Measurements from ENCODE around the gene KDM4C. TPM values are rescaled to one million over a fixed set of nuclear protein-coding genes. Genes with fewer than 3 reads are reported as not detected.

Gene KDM4C
- total RNA-seq, 1 experiment from 2014 or later: 7.1 TPM

- intact Hi-C loops (cut with micrococcal nuclease; ENCODE audit: unreplicated experiment): no loop called here
- Histone ChIP-seq H3K27ac (ENCODE audit: low read length) (no peak overlapping the region), H3K36me3 (ENCODE audit: control insufficient read depth, insufficient read depth, low read length) (no peaks in the 10 kb centered on the region), H3K27me3 (ENCODE audit: control insufficient read depth, insufficient read depth, low read length) (no peaks in the 10 kb centered on the region), H3K4me3 (ENCODE audit: low read depth in 2 of 2, low read length in 2 of 2) (no peak overlapping the region), H3K4me1 (ENCODE audit: control insufficient read depth, insufficient read depth, low read length) (no peaks in the 10 kb centered on the region), H3K9me3 (ENCODE audit: control insufficient read depth, insufficient read depth, low read depth, low read length) (no peaks in the 10 kb centered on the region)
- no peak for DNase-seq (ENCODE audit: low read depth, low spot score)
- in situ Hi-C loops (cut with HindIII; ENCODE audit: low pct_unique_long_range_greater_than_20kb, low sequenced_read_pairs): no loop called here
- no TSS peak for BruUV-seq (replicated peaks)
- ATAC-seq: no peak
- CTCF ChIA-PET: no interaction called here
- TF ChIP-seq TCF7L2 (IDR thresholded peaks at IDR 0.05; ENCODE audit: low read depth, low read length) (no peak), POLR2AphosphoS5 (IDR thresholded peaks at IDR 0.05; ENCODE audit: low read depth, low read length) (no peak), SIN3A (IDR thresholded peaks at IDR 0.05; ENCODE audit: borderline replicate concordance, insufficient read depth, low read depth, low read length) (no peak)
- TF ChIP-seq, protein P1, sequence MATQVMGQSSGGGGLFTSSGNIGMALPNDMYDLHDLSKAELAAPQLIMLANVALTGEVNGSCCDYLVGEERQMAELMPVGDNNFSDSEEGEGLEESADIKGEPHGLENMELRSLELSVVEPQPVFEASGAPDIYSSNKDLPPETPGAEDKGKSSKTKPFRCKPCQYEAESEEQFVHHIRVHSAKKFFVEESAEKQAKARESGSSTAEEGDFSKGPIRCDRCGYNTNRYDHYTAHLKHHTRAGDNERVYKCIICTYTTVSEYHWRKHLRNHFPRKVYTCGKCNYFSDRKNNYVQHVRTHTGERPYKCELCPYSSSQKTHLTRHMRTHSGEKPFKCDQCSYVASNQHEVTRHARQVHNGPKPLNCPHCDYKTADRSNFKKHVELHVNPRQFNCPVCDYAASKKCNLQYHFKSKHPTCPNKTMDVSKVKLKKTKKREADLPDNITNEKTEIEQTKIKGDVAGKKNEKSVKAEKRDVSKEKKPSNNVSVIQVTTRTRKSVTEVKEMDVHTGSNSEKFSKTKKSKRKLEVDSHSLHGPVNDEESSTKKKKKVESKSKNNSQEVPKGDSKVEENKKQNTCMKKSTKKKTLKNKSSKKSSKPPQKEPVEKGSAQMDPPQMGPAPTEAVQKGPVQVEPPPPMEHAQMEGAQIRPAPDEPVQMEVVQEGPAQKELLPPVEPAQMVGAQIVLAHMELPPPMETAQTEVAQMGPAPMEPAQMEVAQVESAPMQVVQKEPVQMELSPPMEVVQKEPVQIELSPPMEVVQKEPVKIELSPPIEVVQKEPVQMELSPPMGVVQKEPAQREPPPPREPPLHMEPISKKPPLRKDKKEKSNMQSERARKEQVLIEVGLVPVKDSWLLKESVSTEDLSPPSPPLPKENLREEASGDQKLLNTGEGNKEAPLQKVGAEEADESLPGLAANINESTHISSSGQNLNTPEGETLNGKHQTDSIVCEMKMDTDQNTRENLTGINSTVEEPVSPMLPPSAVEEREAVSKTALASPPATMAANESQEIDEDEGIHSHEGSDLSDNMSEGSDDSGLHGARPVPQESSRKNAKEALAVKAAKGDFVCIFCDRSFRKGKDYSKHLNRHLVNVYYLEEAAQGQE (IDR thresholded peaks at IDR 0.05; ENCODE audit: insufficient read depth in 1 of 2, low read depth in 2 of 2, low read length in 1 of 2): no peak
- TF ChIP-seq, protein P2, sequence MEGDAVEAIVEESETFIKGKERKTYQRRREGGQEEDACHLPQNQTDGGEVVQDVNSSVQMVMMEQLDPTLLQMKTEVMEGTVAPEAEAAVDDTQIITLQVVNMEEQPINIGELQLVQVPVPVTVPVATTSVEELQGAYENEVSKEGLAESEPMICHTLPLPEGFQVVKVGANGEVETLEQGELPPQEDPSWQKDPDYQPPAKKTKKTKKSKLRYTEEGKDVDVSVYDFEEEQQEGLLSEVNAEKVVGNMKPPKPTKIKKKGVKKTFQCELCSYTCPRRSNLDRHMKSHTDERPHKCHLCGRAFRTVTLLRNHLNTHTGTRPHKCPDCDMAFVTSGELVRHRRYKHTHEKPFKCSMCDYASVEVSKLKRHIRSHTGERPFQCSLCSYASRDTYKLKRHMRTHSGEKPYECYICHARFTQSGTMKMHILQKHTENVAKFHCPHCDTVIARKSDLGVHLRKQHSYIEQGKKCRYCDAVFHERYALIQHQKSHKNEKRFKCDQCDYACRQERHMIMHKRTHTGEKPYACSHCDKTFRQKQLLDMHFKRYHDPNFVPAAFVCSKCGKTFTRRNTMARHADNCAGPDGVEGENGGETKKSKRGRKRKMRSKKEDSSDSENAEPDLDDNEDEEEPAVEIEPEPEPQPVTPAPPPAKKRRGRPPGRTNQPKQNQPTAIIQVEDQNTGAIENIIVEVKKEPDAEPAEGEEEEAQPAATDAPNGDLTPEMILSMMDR (IDR thresholded peaks at IDR 0.05): no peak
- POLR2A ChIA-PET: no interaction called here
Observed at GRCh38 chr9:7009065-7009464, 251.3 kb downstream of the KDM4C start.

DNA sequence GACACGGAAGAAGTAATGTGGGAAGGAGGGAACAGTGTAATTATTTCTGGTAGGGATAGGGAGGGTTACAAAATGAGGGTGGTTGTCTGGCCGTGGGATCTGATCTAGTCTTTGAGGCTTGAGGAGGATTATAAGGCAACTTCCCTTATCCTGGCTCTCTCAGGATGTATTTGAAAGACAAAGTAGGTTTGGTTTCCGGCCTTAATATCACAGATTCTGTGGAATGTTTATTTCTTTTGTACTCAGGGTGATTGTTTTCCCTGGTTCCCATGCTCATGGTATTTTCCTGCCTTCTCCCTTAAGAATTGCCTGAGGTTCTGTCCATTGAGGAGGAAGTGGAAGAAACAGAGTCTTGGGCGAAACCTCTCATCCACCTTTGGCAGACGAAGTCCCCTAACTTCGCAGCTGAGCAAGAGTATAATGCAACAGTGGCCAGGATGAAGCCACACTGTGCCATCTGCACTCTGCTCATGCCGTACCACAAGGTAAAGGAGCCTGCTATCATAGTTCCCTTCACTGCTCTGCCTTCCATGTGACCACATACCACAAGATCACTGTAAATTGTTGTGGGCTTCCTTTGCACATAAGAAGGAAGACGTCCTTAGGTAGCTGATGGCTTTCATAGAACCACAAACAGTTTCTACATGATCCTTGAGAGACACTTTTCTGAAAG lies 253.8 kb downstream of the KDM4C start:
- ATAC-seq: no peak
- TF ChIP-seq, protein P2 (IDR thresholded peaks at IDR 0.05): no peak
- TF ChIP-seq SIN3A (IDR thresholded peaks at IDR 0.05; ENCODE audit: borderline replicate concordance, insufficient read depth, low read depth, low read length): no peak
- no peak for TF ChIP-seq POLR2AphosphoS5 (IDR thresholded peaks at IDR 0.05; ENCODE audit: low read depth, low read length)
- no peak for TF ChIP-seq TCF7L2 (IDR thresholded peaks at IDR 0.05; ENCODE audit: low read depth, low read length)
- TF ChIP-seq, protein P1 (IDR thresholded peaks at IDR 0.05; ENCODE audit: insufficient read depth in 1 of 2, low read depth in 2 of 2, low read length in 1 of 2): no peak
- no TSS peak for BruUV-seq (replicated peaks)
- Histone ChIP-seq H3K9me3 (ENCODE audit: control insufficient read depth, insufficient read depth, low read depth, low read length) (no peaks in the 10 kb centered on the region), H3K4me3 (ENCODE audit: low read depth in 2 of 2, low read length in 2 of 2) (no peak overlapping the region), H3K27me3 (ENCODE audit: control insufficient read depth, insufficient read depth, low read length) (no peaks in the 10 kb centered on the region), H3K36me3 (ENCODE audit: control insufficient read depth, insufficient read depth, low read length) (no peaks in the 10 kb centered on the region; the same call in 1 of the 2 replicates), H3K4me1 (ENCODE audit: control insufficient read depth, insufficient read depth, low read length) (no peaks in the 10 kb centered on the region), H3K27ac (ENCODE audit: low read length) (no peak overlapping the region)
- DNase-seq (ENCODE audit: low read depth, low spot score): no peak
- in situ Hi-C loops (cut with HindIII; ENCODE audit: low pct_unique_long_range_greater_than_20kb, low sequenced_read_pairs) (no loop called here), intact Hi-C loops (cut with micrococcal nuclease; ENCODE audit: unreplicated experiment) (no loop called here)
- ChIA-PET CTCF (no interaction called here), POLR2A (no interaction called here)
